K562 (cell line): ENCODE data around the gene CLNK. TPM values are rescaled to one million over a fixed set of nuclear protein-coding genes. Genes with fewer than 3 reads are reported as not detected.

Source experiments
- ATAC-seq: fragments of 200-7000 bp; cut with Tn5 transposase; 3 replicates; pipeline ENCODE4 v1.9.1; 2020; ENCODE audit warnings: moderate library complexity
- BruUV-seq: library from RNA; stranded (reverse); fragments of 400-500 nt; replicated peaks from 2 replicates; lab custom pipeline; 2021; lab: Mats Ljungman, UMichigan
- CTCF ChIA-PET: fragments of 300-600 bp; formaldehyde crosslinking; extraction: SDS; loops from one replicate; lab custom pipeline; 2021; ENCODE audit warnings: low intra/inter-chr PET ratio; lab: Yijun Ruan, JAX
- POLR2A ChIA-PET: fragments of 300-600, 350-650 bp; sonication (Branson Sonifier 250); formaldehyde crosslinking; extraction: SDS; loops from one replicate; lab custom pipeline; 2021; ENCODE audit warnings: antibody characterized with exemption, inconsistent platforms; lab: Yijun Ruan, JAX
- DNase-seq, 4 experiments: peaks; one replicate each; pipeline versions ENCODE4 v3.0.0 to v3.0.0-alpha.2; 2011 to 2018; ENCODE audit warnings: low spot score in 3 of 4, mixed read lengths in 3 of 4; ENCODE audit errors: extremely low read depth in 1 of 4
- FAIRE-seq: peaks from 2 replicates; lab custom pipeline; 2011; peaks lifted over from hg19 to GRCh38; lab: Jason Lieb, UNC
- H2AFZ ChIP-seq: 2 replicates; pipeline ENCODE4 v1.6.0; 2011; ENCODE audit warnings: low read depth, low read length, control low read depth, inconsistent platforms
- H3K27ac ChIP-seq: fragments of 200-600 bp; 3 replicates; pipeline ENCODE4 v1.8.0; 2011; ENCODE audit warnings: low read depth, mild to moderate bottlenecking, control low read depth, inconsistent platforms, low read length, moderate library complexity, mixed read lengths; ENCODE audit errors: extremely low read depth
- H3K27me3 ChIP-seq, 2 experiments: fragments of 300-600 bp in 1 of 2; 2 replicates in 1 of 2; 3 replicates in 1 of 2; pipeline versions ENCODE4 v1.6.0 to v1.8.0; 2011; ENCODE audit warnings: inconsistent platforms in 2 of 2, low read length in 2 of 2, mild to moderate bottlenecking in 1 of 2, mixed read lengths in 1 of 2, moderate library complexity in 1 of 2; ENCODE audit not compliant: control insufficient read depth in 2 of 2, insufficient read depth in 2 of 2
- H3K36me3 ChIP-seq: fragments of 300-600 bp; 3 replicates; pipeline ENCODE4 v1.8.0; 2011; ENCODE audit warnings: mild to moderate bottlenecking, low read length, inconsistent platforms; ENCODE audit not compliant: control insufficient read depth, insufficient read depth
- H3K4me1 ChIP-seq, 2 experiments: fragments of 200-600 bp in 1 of 2; replicated peaks in 1 of 2; 2 replicates in 1 of 2; 3 replicates in 1 of 2; pipeline versions ENCODE4 v1.5.1 to v1.8.0; 2011; ENCODE audit warnings: inconsistent platforms in 2 of 2, low read length in 2 of 2, mild to moderate bottlenecking in 1 of 2, mixed read lengths in 1 of 2, moderate library complexity in 1 of 2; ENCODE audit not compliant: control insufficient read depth in 2 of 2, insufficient read depth in 2 of 2
- H3K4me2 ChIP-seq: 2 replicates; pipeline ENCODE4 v1.6.1; 2011; ENCODE audit warnings: low read length, control low read depth, inconsistent platforms, mixed read lengths; ENCODE audit not compliant: insufficient read depth
- H3K4me3 ChIP-seq: fragments of 200-600 bp; sonication (generic), shearing (Covaris generic); 2 replicates; pipeline ENCODE4 v1.5.1; 2016; ENCODE audit warnings: control low read depth, inconsistent platforms
- H3K79me2 ChIP-seq: fragments of 200-600 bp; 3 replicates; pipeline ENCODE4 v1.8.0; 2011; ENCODE audit warnings: low read length, inconsistent platforms; ENCODE audit not compliant: control insufficient read depth, insufficient read depth
- H3K9ac ChIP-seq, 2 experiments: 2 replicates each; pipeline versions ENCODE4 v1.6.0 to v1.6.1; 2011; ENCODE audit warnings: low read depth in 2 of 2, low read length in 2 of 2, control low read depth in 1 of 2, inconsistent platforms in 1 of 2, mild to moderate bottlenecking in 1 of 2, mixed read lengths in 1 of 2; ENCODE audit not compliant: insufficient read depth in 1 of 2
- H3K9me1 ChIP-seq: one replicate; pipeline ENCODE4 v1.6.0; 2011; ENCODE audit warnings: inconsistent platforms, mild to moderate bottlenecking, low read length, moderate library complexity; ENCODE audit not compliant: control insufficient read depth, insufficient read depth
- H3K9me3 ChIP-seq: replicated peaks from 2 replicates; pipeline ENCODE4 v1.5.1; 2011; ENCODE audit warnings: low read depth, low read length, inconsistent platforms; ENCODE audit not compliant: control insufficient read depth, insufficient read depth
- H4K20me1 ChIP-seq: replicated peaks from 2 replicates; pipeline ENCODE4 v1.6.1; 2011; ENCODE audit warnings: low read length, inconsistent platforms, mixed read lengths; ENCODE audit not compliant: control insufficient read depth, insufficient read depth
- ETV5 ChIP-seq: sonication (generic); formaldehyde crosslinking; IDR thresholded peaks from 2 replicates; pipeline ENCODE4 v1.4.0; 2020; ENCODE audit warnings: low read depth, mild to moderate bottlenecking, missing genetic modification reagents
- GATAD2A ChIP-seq: fragments of 450-650 bp; IDR thresholded peaks from 2 replicates; pipeline ENCODE4 v1.6.1; 2017
- HNRNPH1 ChIP-seq: fragments of 200-400 bp; formaldehyde crosslinking; optimal IDR thresholded peaks from 2 replicates; pipeline ENCODE3; 2017; ENCODE audit warnings: low read depth, mild to moderate bottlenecking, low read length, moderate library complexity
- HNRNPUL1 ChIP-seq: fragments of 200-400 bp; formaldehyde crosslinking; IDR thresholded peaks from 2 replicates; pipeline ENCODE4 v1.6.1; 2017; ENCODE audit warnings: low read length
- KAT8 ChIP-seq: fragments of 450-650 bp; IDR thresholded peaks from 2 replicates; pipeline ENCODE4 v1.6.1; 2016; ENCODE audit warnings: low read depth, mild to moderate bottlenecking
- MYNN ChIP-seq, 2 experiments: sonication (generic); formaldehyde crosslinking in 1 of 2; IDR thresholded peaks; 2 replicates each; pipeline versions ENCODE4 v1.5.0 to v1.6.1; 2016 to 2020; ENCODE audit warnings: antibody characterized with exemption in 1 of 2, missing genetic modification reagents in 1 of 2
- NFIX ChIP-seq: fragments of 250-450 bp; sonication (Bioruptor Pico); IDR thresholded peaks from 2 replicates; pipeline ENCODE4 v1.4.0; 2020; ENCODE audit warnings: low read depth, mild to moderate bottlenecking, moderate library complexity
- POLR2AphosphoS5 ChIP-seq: IDR thresholded peaks from 2 replicates; pipeline ENCODE4 v1.6.1; 2011; ENCODE audit warnings: mild to moderate bottlenecking, low read depth, low read length, moderate library complexity; ENCODE audit not compliant: control insufficient read depth, insufficient read depth
- PTTG1 ChIP-seq: fragments of 450-650 bp; IDR thresholded peaks from 2 replicates; pipeline ENCODE4 v1.6.1; 2016; ENCODE audit warnings: low read depth, mild to moderate bottlenecking, missing genetic modification characterization, missing compliant biosample characterization
- RAD51 ChIP-seq: fragments of 450-650 bp; IDR thresholded peaks from 2 replicates; pipeline ENCODE4 v1.7.1; 2016; ENCODE audit warnings: low read depth, mild to moderate bottlenecking, borderline replicate concordance
- RBM15 ChIP-seq: fragments of 200-400 bp; formaldehyde crosslinking; IDR thresholded peaks from 2 replicates; pipeline ENCODE4 v1.6.1; 2018; ENCODE audit warnings: mild to moderate bottlenecking, low read length, moderate library complexity; ENCODE audit not compliant: insufficient read depth
- RBM25 ChIP-seq: fragments of 200-400 bp; formaldehyde crosslinking; IDR thresholded peaks from 2 replicates; pipeline ENCODE4 v1.6.1; 2018; ENCODE audit warnings: low read length, low read depth, moderate library complexity; ENCODE audit not compliant: severe bottlenecking
- SFPQ ChIP-seq: fragments of 200-400 bp; formaldehyde crosslinking; IDR thresholded peaks from 2 replicates; pipeline ENCODE4 v1.6.1; 2017; ENCODE audit warnings: mild to moderate bottlenecking, low read depth, low read length, moderate library complexity
- SMAD3 ChIP-seq: fragments of 450-650 bp; formaldehyde crosslinking; conservative IDR thresholded peaks from 2 replicates; pipeline ENCODE4 v1.4.0; 2020; ENCODE audit warnings: mild to moderate bottlenecking
- SP1 ChIP-seq: sonication (generic); formaldehyde crosslinking; IDR thresholded peaks from 2 replicates; pipeline ENCODE4 v1.8.1; 2022; ENCODE audit warnings: mild to moderate bottlenecking, missing genetic modification reagents
- U2AF2 ChIP-seq: fragments of 200-400 bp; formaldehyde crosslinking; optimal IDR thresholded peaks from 2 replicates; pipeline ENCODE3; 2017; ENCODE audit warnings: low read depth, mild to moderate bottlenecking, low read length
- ZFP36 ChIP-seq: fragments of 150-350 bp; IDR thresholded peaks from 2 replicates; pipeline ENCODE4 v1.6.1; 2018; ENCODE audit warnings: low read length, low read depth; ENCODE audit not compliant: partially characterized antibody
- ZFPM2 ChIP-seq: fragments of 250-450 bp; sonication (Bioruptor Pico); IDR thresholded peaks from 2 replicates; pipeline ENCODE4 v1.5.1; 2022; ENCODE audit warnings: mild to moderate bottlenecking
- ZNF57 ChIP-seq: fragments of 450-650 bp; formaldehyde crosslinking; IDR thresholded peaks from 2 replicates; pipeline ENCODE4 v1.4.0; 2020; ENCODE audit warnings: mild to moderate bottlenecking, moderate library complexity
- WGBS: fragments of 100-300 bp; shearing (Covaris generic); methylation state at CpG from one replicate; pipeline ENCODE4 v1.1.6; 2016; ENCODE audit warnings: low coverage, mixed read lengths; ENCODE audit not compliant: insufficient coverage; ENCODE audit errors: missing lambda C conversion rate; 5-methylcytosine and 5-hydroxymethylcytosine counted together
- in situ Hi-C: fragments of 300-500 bp; cut with MboI; formaldehyde crosslinking; loops from 4 replicates; pipeline ENCODE4 v1.15.0; 2018; ENCODE audit warnings: inconsistent platforms, mixed read lengths
- intact Hi-C: fragments of 100-400 bp; cut with micrococcal nuclease; formaldehyde crosslinking; loops from 2 replicates; pipeline ENCODE4 v1.14.2; 2022
- polyA plus RNA-seq, 8 experiments: library from polyadenylated mRNA; depleted of rRNA in 4 of 8; stranded (reverse) in 5 of 8; unstranded in 3 of 8; fragments of >200 nt; fragmentation: Nextera tagmentation in 2 of 8; fragmentation: Illumina TruSeq in 1 of 8; extraction: Ambion mirVana in 2 of 8; extraction: Trizol in 1 of 8; gene quantifications; 2 replicates each; pipeline versions ENCODE4 v1.2.1 to v1.2.3, GENCODE V29; 2011 to 2014; ENCODE audit warnings: inconsistent platforms in 1 of 8, missing spikeins in 1 of 8
- total RNA-seq, 7 experiments: library from RNA; depleted of rRNA in 6 of 7; stranded (reverse); fragments of >200 nt in 6 of 7; fragmentation: Illumina TruSeq in 2 of 7; extraction: Trizol in 2 of 7; gene quantifications; 2 replicates each; pipeline versions ENCODE4 v1.2.1 to v1.2.3, GENCODE V29; 2011 to 2021; ENCODE audit warnings: low replicate concordance in 1 of 7
- TF ChIP-seq, protein P1 (sequence below), 2 experiments: fragments of 150-350 bp in 1 of 2; IDR thresholded peaks; 2 replicates each; pipeline ENCODE4 v1.6.1; 2012 to 2016; ENCODE audit warnings: low read depth in 2 of 2, low read length in 2 of 2, mild to moderate bottlenecking in 1 of 2, moderate library complexity in 1 of 2

CLNK gene
- total and polyA plus RNA-seq, 9 of the 15 experiments (the other 6 are each of a cell fraction or from before 2014, with no cell fraction given): not detected

DNA sequence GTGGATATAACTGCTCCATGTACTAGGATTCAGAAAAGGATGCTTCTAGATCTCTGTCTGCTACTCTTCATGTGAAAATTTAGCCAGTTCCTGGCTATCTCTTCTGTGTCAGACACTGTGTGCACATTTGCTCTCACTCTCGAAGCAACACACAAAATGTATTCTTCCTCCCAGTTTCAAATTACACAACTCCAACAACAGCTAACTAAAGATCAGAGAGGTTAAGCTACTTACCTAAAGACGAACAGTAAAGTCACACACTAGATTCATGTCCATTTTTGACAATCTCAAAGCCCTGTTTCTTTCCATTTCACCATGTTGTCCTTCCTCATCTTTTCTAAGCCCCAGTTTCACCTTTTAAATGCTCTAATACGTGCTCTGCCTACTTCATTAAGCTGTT, 2.2 kb downstream of the CLNK start:
- in situ Hi-C loops (no loop called here), intact Hi-C loops (no loop called here)
- CTCF ChIA-PET: no interaction called here
- H3K9me1 ChIP-seq: no peaks in the 10 kb centered on the region
- no peaks in the 10 kb centered on the region for H3K79me2 ChIP-seq
- no peaks in the 10 kb centered on the region for H3K9me3 ChIP-seq
- H2AFZ ChIP-seq: no peak overlapping the region
- WGBS: 0% methylated on average over 3 of the region's 3 CpGs
- no peaks in the 10 kb centered on the region for H3K4me1 ChIP-seq
- H3K9ac ChIP-seq: no peak overlapping the region
- no peak overlapping the region for H3K27ac ChIP-seq
- H3K4me2 ChIP-seq: no peak overlapping the region
- POLR2A ChIA-PET: interaction anchor here (1.1 kb wide), 1 partner anchor 11 kb away, joined by 3 read pairs; no protein-coding TSS in a partner anchor
- no peak for FAIRE-seq
- no peak for DNase-seq
- no peak for ATAC-seq
- no TSS peak for BruUV-seq
- no peak overlapping the region for H3K4me3 ChIP-seq
- no peaks in the 10 kb centered on the region for H3K36me3 ChIP-seq
- no peaks in the 10 kb centered on the region for H3K27me3 ChIP-seq
- H4K20me1 ChIP-seq: no peaks in the 10 kb centered on the region
- TF ChIP-seq RBM25 (peak; percentile 66), PTTG1 (tag) (no peak), HNRNPH1 (no peak), ZFP36 (peak; percentile 43), SP1 (CRISPR knock-in tag) (no peak), MYNN (IDR thresholded peaks at IDR 0.05) (no peak), MYNN (CRISPR knock-in tag; IDR thresholded peaks at IDR 0.05) (no peak), SMAD3 (CRISPR knock-in tag) (no peak), NFIX (CRISPR knock-in tag) (no peak), RBM15 (no peak), ETV5 (CRISPR knock-in tag) (no peak), POLR2AphosphoS5 (no peak), ZFPM2 (CRISPR knock-in tag) (no peak), GATAD2A (no peak), KAT8 (no peak), RAD51 (no peak), ZNF57 (CRISPR knock-in tag) (no peak), HNRNPUL1 (no peak), U2AF2 (no peak), SFPQ (no peak)
- TF ChIP-seq, protein P1, sequence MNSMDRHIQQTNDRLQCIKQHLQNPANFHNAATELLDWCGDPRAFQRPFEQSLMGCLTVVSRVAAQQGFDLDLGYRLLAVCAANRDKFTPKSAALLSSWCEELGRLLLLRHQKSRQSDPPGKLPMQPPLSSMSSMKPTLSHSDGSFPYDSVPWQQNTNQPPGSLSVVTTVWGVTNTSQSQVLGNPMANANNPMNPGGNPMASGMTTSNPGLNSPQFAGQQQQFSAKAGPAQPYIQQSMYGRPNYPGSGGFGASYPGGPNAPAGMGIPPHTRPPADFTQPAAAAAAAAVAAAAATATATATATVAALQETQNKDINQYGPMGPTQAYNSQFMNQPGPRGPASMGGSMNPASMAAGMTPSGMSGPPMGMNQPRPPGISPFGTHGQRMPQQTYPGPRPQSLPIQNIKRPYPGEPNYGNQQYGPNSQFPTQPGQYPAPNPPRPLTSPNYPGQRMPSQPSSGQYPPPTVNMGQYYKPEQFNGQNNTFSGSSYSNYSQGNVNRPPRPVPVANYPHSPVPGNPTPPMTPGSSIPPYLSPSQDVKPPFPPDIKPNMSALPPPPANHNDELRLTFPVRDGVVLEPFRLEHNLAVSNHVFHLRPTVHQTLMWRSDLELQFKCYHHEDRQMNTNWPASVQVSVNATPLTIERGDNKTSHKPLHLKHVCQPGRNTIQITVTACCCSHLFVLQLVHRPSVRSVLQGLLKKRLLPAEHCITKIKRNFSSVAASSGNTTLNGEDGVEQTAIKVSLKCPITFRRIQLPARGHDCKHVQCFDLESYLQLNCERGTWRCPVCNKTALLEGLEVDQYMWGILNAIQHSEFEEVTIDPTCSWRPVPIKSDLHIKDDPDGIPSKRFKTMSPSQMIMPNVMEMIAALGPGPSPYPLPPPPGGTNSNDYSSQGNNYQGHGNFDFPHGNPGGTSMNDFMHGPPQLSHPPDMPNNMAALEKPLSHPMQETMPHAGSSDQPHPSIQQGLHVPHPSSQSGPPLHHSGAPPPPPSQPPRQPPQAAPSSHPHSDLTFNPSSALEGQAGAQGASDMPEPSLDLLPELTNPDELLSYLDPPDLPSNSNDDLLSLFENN (IDR thresholded peaks at IDR 0.05; ENCODE audit: low read depth in 2 of 2, low read length in 2 of 2): no peak
